H9 (cell line): Measurements from ENCODE around the gene TBC1D2. TPM values are rescaled to one million over a fixed set of nuclear protein-coding genes. Genes with fewer than 3 reads are reported as not detected.

Experiments used
- DNase-seq: peaks from one replicate; pipeline ENCODE4 v3.0.0-alpha.2; 2017
- H2AFZ ChIP-seq: one replicate; pipeline ENCODE4 v1.6.1; 2013; ENCODE audit warnings: mild to moderate bottlenecking, low read length, control low read depth, moderate library complexity
- H2AK5ac ChIP-seq: 2 replicates; pipeline ENCODE4 v1.6.1; 2013; ENCODE audit warnings: low read length, control low read depth, mixed read lengths; ENCODE audit not compliant: insufficient read length
- H2BK120ac ChIP-seq: one replicate; pipeline ENCODE4 v1.6.1; 2013; ENCODE audit warnings: low read depth, mild to moderate bottlenecking, low read length, control low read depth, inconsistent platforms; ENCODE audit not compliant: poor library complexity, severe bottlenecking
- H2BK12ac ChIP-seq: 2 replicates; pipeline ENCODE4 v1.6.1; 2013; ENCODE audit warnings: low read length, control low read depth, mixed read lengths, low read depth; ENCODE audit not compliant: insufficient read length
- H2BK15ac ChIP-seq: 2 replicates; pipeline ENCODE4 v1.6.1; 2013; ENCODE audit warnings: low read depth, low read length, control low read depth
- H2BK20ac ChIP-seq: one replicate; pipeline ENCODE4 v1.6.1; 2013; ENCODE audit warnings: low read depth, mild to moderate bottlenecking, low read length, control low read depth, inconsistent platforms; ENCODE audit not compliant: poor library complexity, severe bottlenecking
- H2BK5ac ChIP-seq: 2 replicates; pipeline ENCODE4 v1.6.1; 2013; ENCODE audit warnings: low read length, control low read depth, mixed read lengths; ENCODE audit not compliant: insufficient read length
- H3K14ac ChIP-seq: 2 replicates; pipeline ENCODE4 v1.6.1; 2013; ENCODE audit warnings: low read length, control low read depth; ENCODE audit not compliant: insufficient read depth
- H3K18ac ChIP-seq: 2 replicates; pipeline ENCODE4 v1.6.1; 2013; ENCODE audit warnings: low read depth, mild to moderate bottlenecking, mixed read lengths, low read length, control low read depth; ENCODE audit not compliant: insufficient read length
- H3K23ac ChIP-seq: 2 replicates; pipeline ENCODE4 v1.6.1; 2013; ENCODE audit warnings: low read length, control low read depth, mixed read lengths, low read depth; ENCODE audit not compliant: insufficient read length
- H3K23me2 ChIP-seq: 2 replicates; pipeline ENCODE4 v1.6.1; 2013; ENCODE audit warnings: low read depth, mild to moderate bottlenecking, mixed read lengths, low read length, control low read depth; ENCODE audit not compliant: insufficient read length, poor library complexity, severe bottlenecking
- H3K27ac ChIP-seq: 2 replicates; pipeline ENCODE4 v1.5.1; 2013; ENCODE audit warnings: low read length, control low read depth, mixed read lengths, low read depth; ENCODE audit not compliant: insufficient read length
- H3K27me3 ChIP-seq: 2 replicates; pipeline ENCODE4 v1.6.1; 2013; ENCODE audit warnings: low read length, control low read depth, inconsistent platforms; ENCODE audit not compliant: insufficient read depth
- H3K4ac ChIP-seq: 2 replicates; pipeline ENCODE4 v1.6.1; 2013; ENCODE audit warnings: low read depth, mild to moderate bottlenecking, control low read depth, inconsistent platforms, low read length, moderate library complexity
- H3K4me1 ChIP-seq: 2 replicates; pipeline ENCODE4 v1.6.1; 2013; ENCODE audit warnings: low read length, control low read depth, inconsistent platforms; ENCODE audit not compliant: insufficient read depth
- H3K4me2 ChIP-seq: 2 replicates; pipeline ENCODE4 v1.6.1; 2013; ENCODE audit warnings: low read length, control low read depth, mixed read lengths; ENCODE audit not compliant: insufficient read length, insufficient read depth
- H3K56ac ChIP-seq: 2 replicates; pipeline ENCODE4 v1.6.1; 2013; ENCODE audit warnings: low read depth, mild to moderate bottlenecking, mixed read lengths, low read length, control low read depth; ENCODE audit not compliant: insufficient read length
- H3K79me1 ChIP-seq: 2 replicates; pipeline ENCODE4 v1.6.1; 2013; ENCODE audit warnings: low read depth, mild to moderate bottlenecking, moderate library complexity, low read length, control low read depth, inconsistent platforms; ENCODE audit not compliant: insufficient read depth, poor library complexity, severe bottlenecking
- H3K79me2 ChIP-seq: 2 replicates; pipeline ENCODE4 v1.6.1; 2013; ENCODE audit warnings: low read length, control low read depth, inconsistent platforms; ENCODE audit not compliant: insufficient read depth
- H3K9ac ChIP-seq: 2 replicates; pipeline ENCODE4 v1.6.1; 2013; ENCODE audit warnings: low read length, control low read depth, mixed read lengths; ENCODE audit not compliant: insufficient read length; ENCODE audit errors: extremely low read depth
- H3K9me3 ChIP-seq: one replicate; pipeline ENCODE4 v1.6.1; 2013; ENCODE audit warnings: low read depth, low read length, inconsistent platforms; ENCODE audit not compliant: control insufficient read depth
- H3T11ph ChIP-seq: one replicate; pipeline ENCODE4 v1.6.1; 2013; ENCODE audit warnings: mild to moderate bottlenecking, low read length, control low read depth, inconsistent platforms
- H4K20me1 ChIP-seq: one replicate; pipeline ENCODE4 v1.6.1; 2013; ENCODE audit not compliant: control insufficient read depth, insufficient read length, insufficient read depth
- H4K5ac ChIP-seq: 2 replicates; pipeline ENCODE4 v1.6.1; 2013; ENCODE audit warnings: low read depth, mild to moderate bottlenecking, mixed read lengths, low read length, control low read depth; ENCODE audit not compliant: insufficient read length
- H4K8ac ChIP-seq: replicated peaks from 2 replicates; pipeline ENCODE4 v1.6.1; 2013; ENCODE audit warnings: low read length, control low read depth, mixed read lengths, low read depth; ENCODE audit not compliant: insufficient read length
- H4K91ac ChIP-seq: 2 replicates; pipeline ENCODE4 v1.6.1; 2013; ENCODE audit warnings: low read depth, mild to moderate bottlenecking, moderate library complexity, mixed read lengths, low read length, control low read depth; ENCODE audit not compliant: insufficient read length
- H3K27ac Mint-ChIP-seq, 3 experiments: 2 replicates in 2 of 3; 3 replicates in 1 of 3; pipeline ENCODE4 v1.8.0; 2020 to 2021; ENCODE audit warnings: mixed read lengths in 3 of 3, mild to moderate bottlenecking in 1 of 3, moderate library complexity in 1 of 3
- H3K27me3 Mint-ChIP-seq: 2 replicates; pipeline ENCODE4 v1.8.0; 2021; ENCODE audit warnings: low read depth, mild to moderate bottlenecking, moderate library complexity, mixed read lengths
- H3K36me3 Mint-ChIP-seq, 3 experiments: 2 replicates in 2 of 3; 3 replicates in 1 of 3; pipeline ENCODE4 v1.8.0; 2020 to 2021; ENCODE audit warnings: low read depth in 3 of 3, mixed read lengths in 3 of 3; ENCODE audit not compliant: insufficient read depth in 1 of 3
- H3K4me1 Mint-ChIP-seq, 2 experiments: 2 replicates each; pipeline ENCODE4 v1.8.0; 2020; ENCODE audit warnings: mixed read lengths in 2 of 2
- H3K4me3 Mint-ChIP-seq, 2 experiments: 2 replicates in 1 of 2; 3 replicates in 1 of 2; pipeline ENCODE4 v1.8.0; 2020 to 2021; ENCODE audit warnings: mild to moderate bottlenecking in 2 of 2, mixed read lengths in 2 of 2, moderate library complexity in 1 of 2
- H3K9me3 Mint-ChIP-seq, 2 experiments: 2 replicates in 1 of 2; 3 replicates in 1 of 2; pipeline ENCODE4 v1.8.0; 2020; ENCODE audit warnings: mild to moderate bottlenecking in 2 of 2, mixed read lengths in 2 of 2, moderate library complexity in 1 of 2
- CTCF ChIP-seq: fragments of 200-600 bp; sonication (generic); conservative IDR thresholded peaks from 3 replicates; pipeline ENCODE4 v1.8.0; 2021; ENCODE audit warnings: antibody characterized with exemption, mild to moderate bottlenecking
- WGBS: extraction: QIAGEN DNeasy Blood & Tissue Kit; methylation state at CpG from one replicate; pipeline ENCODE4 v1.1.7; 2013; ENCODE audit warnings: missing lambda C conversion rate, low lambda C conversion rate, mixed read lengths; ENCODE audit not compliant: insufficient read length; ENCODE audit errors: extremely low coverage; 5-methylcytosine and 5-hydroxymethylcytosine counted together
- total RNA-seq: library from RNA; stranded (reverse); gene quantifications from 2 replicates; pipeline ENCODE4 v1.2.1, GENCODE V29; 2021

The TBC1D2 gene
- total RNA-seq, 1 experiment from 2014 or later = 2.9 TPM

GRCh38 chr9:98171176-98171925 is 84.1 kb downstream of the TBC1D2 start:
- H3K56ac ChIP-seq = no peak overlapping the region
- H2AK5ac ChIP-seq = no peak overlapping the region
- peak overlapping the region; percentile 28; the same call in 1 of the 2 replicates for H3K14ac ChIP-seq
- no peak overlapping the region for H3K9ac ChIP-seq
- peaks cover 63 to 65% of the 10 kb centered on the region in 2 experiments for H3K4me1 Mint-ChIP-seq
- no peak overlapping the region for H3K27ac ChIP-seq
- H3K4me2 ChIP-seq = no peak overlapping the region
- TF ChIP-seq CTCF = no peak
- no peak overlapping the region for H3K4ac ChIP-seq
- no peaks in the 10 kb centered on the region for H3K79me1 ChIP-seq
- H4K91ac ChIP-seq = no peak overlapping the region
- no peak overlapping the region for H2BK15ac ChIP-seq
- no peak overlapping the region for H2BK12ac ChIP-seq
- H3K23ac ChIP-seq = no peak overlapping the region
- H3K23me2 ChIP-seq = no peaks in the 10 kb centered on the region
- WGBS = no CpG with 5 or more reads among the region's 16 CpGs
- no peaks in the 10 kb centered on the region for H3K9me3 Mint-ChIP-seq
- H3K4me1 ChIP-seq = peaks cover 14% of the 10 kb centered on the region; the same call in 1 of the 2 replicates
- no peak overlapping the region for H4K8ac ChIP-seq
- H3K27me3 Mint-ChIP-seq = no peaks in the 10 kb centered on the region
- no peak overlapping the region for H2BK120ac ChIP-seq
- H3K36me3 Mint-ChIP-seq = no peaks in the 10 kb centered on the region; a peak in 1 of 7 replicates
- H4K20me1 ChIP-seq = peaks cover 3% of the 10 kb centered on the region
- H2BK5ac ChIP-seq = no peak overlapping the region
- no peak overlapping the region for H3T11ph ChIP-seq
- no peak overlapping the region for H3K18ac ChIP-seq
- no peaks in the 10 kb centered on the region for H3K27me3 ChIP-seq
- H3K27ac Mint-ChIP-seq = peak overlapping the region; percentile 55 to 95 (median 82); a peak in 4 of 7 replicates
- no peak overlapping the region for H2AFZ ChIP-seq
- H3K9me3 ChIP-seq = no peaks in the 10 kb centered on the region
- no peak overlapping the region for H2BK20ac ChIP-seq
- no peaks in the 10 kb centered on the region; the same call in 1 of the 2 replicates for H3K79me2 ChIP-seq
- H4K5ac ChIP-seq = no peak overlapping the region
- no peak for DNase-seq
- H3K4me3 Mint-ChIP-seq = peak overlapping the region in 1 of 2 experiments; percentile 55; a peak in 2 of 5 replicates
